Medulla oblongata (tissue), 1 donor: ENCODE data around the gene NRF1.

Source experiments
- DNase-seq: peaks from one replicate; pipeline ENCODE4 v3.0.0-alpha.2; 2015; ENCODE audit errors: extremely low spot score

NRF1 gene

GRCh38 chr7:129804111-129804889 lies 192.8 kb downstream of the NRF1 start:
- DNase-seq: no peak

GRCh38 chr7:129804890-129805719 lies 193.6 kb downstream of the NRF1 start:
- no peak for DNase-seq
